Measurements from ENCODE around the gene TFDP1. TPM values are rescaled to one million over a fixed set of nuclear protein-coding genes. Genes with fewer than 3 reads are reported as not detected.

Gene TFDP1
- polyA plus RNA-seq, 3 donors, result 30.3 to 54.0 (median 37.6) TPM

- H3K36me3 Mint-ChIP-seq, result peaks cover 48 to 80% of the 10 kb centered on the region in 2 donors
- no peaks in the 10 kb centered on the region for H3K4me1 Mint-ChIP-seq
- Histone ChIP-seq H3K36me3 (replicated peaks in 1 of 2; ENCODE audit: control insufficient read depth in 1 of 2, insufficient read depth in 2 of 2, low read length in 2 of 2) (peaks cover 38 to 71% of the 10 kb centered on the region in 2 donors), H4K20me1 (ENCODE audit: insufficient read depth, low read length) (peaks cover 8% of the 10 kb centered on the region), H2AFZ (ENCODE audit: insufficient read depth, low read depth, low read length, poor library complexity, severe bottlenecking) (no peak overlapping the region), H3K4me3 (replicated peaks in 1 of 3; ENCODE audit: low read depth in 2 of 3, low read length in 3 of 3) (no peak overlapping the region), H3K27ac (ENCODE audit: low read depth in 1 of 2, low read length in 2 of 2) (no peak overlapping the region), H3K27me3 (ENCODE audit: control insufficient read depth in 2 of 2, insufficient read depth in 2 of 2, low read length in 2 of 2) (no peaks in the 10 kb centered on the region), H3K4me2 (replicated peaks; ENCODE audit: extremely low read depth, low read length, poor library complexity, severe bottlenecking) (no peak overlapping the region), H3K4me1 (ENCODE audit: control insufficient read depth in 1 of 2, insufficient read depth in 2 of 2, low read length in 2 of 2) (no peaks in the 10 kb centered on the region), H3K9me3 (replicated peaks in 1 of 2; ENCODE audit: control insufficient read depth in 1 of 2, insufficient read depth in 1 of 2, low read length in 2 of 2) (peaks cover 15 to 30% of the 10 kb centered on the region in 2 donors), H3K79me2 (ENCODE audit: insufficient read depth, low read length) (peaks cover 93% of the 10 kb centered on the region), H3K9ac (ENCODE audit: insufficient read depth, low read length, poor library complexity, severe bottlenecking) (no peak overlapping the region)
- peak overlapping the region in 3 of 7 donors; percentile 2 to 44 (median 4) for H3K27ac Mint-ChIP-seq
- DNase-seq, result no peak
- WGBS (ENCODE audit: insufficient coverage), result 95% methylated on average over 13 of the region's 13 CpGs
- intact Hi-C loops (cut with micrococcal nuclease), result no loop called here
- no peak overlapping the region for H3K4me3 Mint-ChIP-seq
- H3K27me3 Mint-ChIP-seq (ENCODE audit: low read depth in 3 of 3), result peaks cover 0 to 4% (median 2%) of the 10 kb centered on the region in 3 donors
- no peak for TF ChIP-seq CTCF (IDR thresholded peaks at IDR 0.05)
- H3K9me3 Mint-ChIP-seq, result peaks cover 14 to 32% (median 21%) of the 10 kb centered on the region in 7 donors
Observed at GRCh38 chr13:113598481-113598880, 13.9 kb downstream of the TFDP1 start.

GRCh38 chr13:113599391-113599790, 14.8 kb downstream of the TFDP1 start:
- Histone ChIP-seq H3K36me3 (replicated peaks in 1 of 2; ENCODE audit: control insufficient read depth in 1 of 2, insufficient read depth in 2 of 2, low read length in 2 of 2) (peaks cover 38 to 71% of the 10 kb centered on the region in 2 donors), H3K79me2 (ENCODE audit: insufficient read depth, low read length) (peaks cover 99% of the 10 kb centered on the region), H3K9ac (ENCODE audit: insufficient read depth, low read length, poor library complexity, severe bottlenecking) (no peak overlapping the region), H3K4me1 (ENCODE audit: control insufficient read depth in 1 of 2, insufficient read depth in 2 of 2, low read length in 2 of 2) (no peaks in the 10 kb centered on the region), H3K4me2 (replicated peaks; ENCODE audit: extremely low read depth, low read length, poor library complexity, severe bottlenecking) (no peak overlapping the region), H2AFZ (ENCODE audit: insufficient read depth, low read depth, low read length, poor library complexity, severe bottlenecking) (no peak overlapping the region), H3K4me3 (replicated peaks in 1 of 3; ENCODE audit: low read depth in 2 of 3, low read length in 3 of 3) (no peak overlapping the region), H4K20me1 (ENCODE audit: insufficient read depth, low read length) (peaks cover 3% of the 10 kb centered on the region), H3K27ac (ENCODE audit: low read depth in 1 of 2, low read length in 2 of 2) (peak overlapping the region in 1 of 2 donors; percentile 8), H3K9me3 (replicated peaks in 1 of 2; ENCODE audit: control insufficient read depth in 1 of 2, insufficient read depth in 1 of 2, low read length in 2 of 2) (peaks cover 15 to 30% of the 10 kb centered on the region in 2 donors), H3K27me3 (ENCODE audit: control insufficient read depth in 2 of 2, insufficient read depth in 2 of 2, low read length in 2 of 2) (no peaks in the 10 kb centered on the region)
- Mint-ChIP-seq H3K4me1 (no peaks in the 10 kb centered on the region), H3K27ac (peak overlapping the region in 2 of 7 donors; percentile 3 to 69), H3K9me3 (peaks cover 14 to 32% (median 21%) of the 10 kb centered on the region in 7 donors), H3K36me3 (peaks cover 48 to 78% of the 10 kb centered on the region in 2 donors), H3K27me3 (ENCODE audit: low read depth in 3 of 3) (peaks cover 0 to 2% (median 1%) of the 10 kb centered on the region in 3 donors), H3K4me3 (no peak overlapping the region)
- intact Hi-C loops (cut with micrococcal nuclease), result no loop called here
- DNase-seq, result no peak
- no peak for TF ChIP-seq CTCF (IDR thresholded peaks at IDR 0.05)
- 96% methylated on average over 11 of the region's 12 CpGs for WGBS (ENCODE audit: insufficient coverage)

Data from CD14-positive monocyte (primary cell).